GM06990 (cell line): ENCODE data around the gene CLTB.

Experiments
- DNase-seq: peaks from one replicate; pipeline ENCODE4 v3.0.0-alpha.2; 2011; ENCODE audit not compliant: insufficient read length; ENCODE audit errors: extremely low read depth
- H3K27me3 ChIP-seq: replicated peaks from 2 replicates; pipeline ENCODE4 v1.6.0; 2011; ENCODE audit warnings: low read length; ENCODE audit not compliant: control insufficient read depth, insufficient read depth
- H3K36me3 ChIP-seq: 2 replicates; pipeline ENCODE4 v1.5.1; 2011; ENCODE audit warnings: low read length; ENCODE audit not compliant: control insufficient read depth, insufficient read depth
- H3K4me3 ChIP-seq: replicated peaks from 2 replicates; pipeline ENCODE4 v1.5.1; 2011; ENCODE audit warnings: low read depth, mild to moderate bottlenecking, control low read depth, low read length
- CTCF ChIP-seq: IDR thresholded peaks from 2 replicates; pipeline ENCODE4 v1.5.1; 2011; ENCODE audit warnings: low read length, control low read depth, mild to moderate bottlenecking, inconsistent platforms; ENCODE audit not compliant: insufficient read depth, poor library complexity, severe bottlenecking

The CLTB gene

GRCh38 chr5:176394881-176395675, 21.3 kb downstream of the CLTB start:
- TF ChIP-seq CTCF, result no peak
- DNase-seq, result no peak
- no peak overlapping the region for H3K4me3 ChIP-seq
- no peaks in the 10 kb centered on the region for H3K27me3 ChIP-seq
- H3K36me3 ChIP-seq, result peaks cover 8% of the 10 kb centered on the region

GRCh38 chr5:176394096-176394495, 22.2 kb downstream of the CLTB start:
- no peak for TF ChIP-seq CTCF
- no peak overlapping the region for H3K4me3 ChIP-seq
- no peak for DNase-seq
- H3K36me3 ChIP-seq, result peaks cover 8% of the 10 kb centered on the region
- no peaks in the 10 kb centered on the region for H3K27me3 ChIP-seq

- no peak for TF ChIP-seq CTCF
- no peak for DNase-seq
- Histone ChIP-seq H3K36me3 (peaks cover 8% of the 10 kb centered on the region), H3K27me3 (no peaks in the 10 kb centered on the region), H3K4me3 (no peak overlapping the region)
Measured at GRCh38 chr5:176392526-176392925, 23.8 kb downstream of the CLTB start.

GRCh38 chr5:176391999-176392398, 24.3 kb downstream of the CLTB start:
- no peak for DNase-seq
- peaks cover 8% of the 10 kb centered on the region for H3K36me3 ChIP-seq
- no peak for TF ChIP-seq CTCF

GRCh38 chr5:176391479-176391878, 24.9 kb downstream of the CLTB start:
- Histone ChIP-seq H3K36me3 (peaks cover 8% of the 10 kb centered on the region), H3K27me3 (no peaks in the 10 kb centered on the region), H3K4me3 (no peak overlapping the region)
- TF ChIP-seq CTCF, result no peak
- DNase-seq, result no peak

More at GRCh38 chr5:176391999-176392398, 24.3 kb downstream of the CLTB start:
- Histone ChIP-seq H3K27me3 (no peaks in the 10 kb centered on the region), H3K4me3 (no peak overlapping the region)
